Keratinocyte (primary cell): Measurements from ENCODE around the gene THRB. TPM values are rescaled to one million over a fixed set of nuclear protein-coding genes. Genes with fewer than 3 reads are reported as not detected.

Experiments used
- DNase-seq: peaks from one replicate; pipeline ENCODE4 v3.0.0-alpha.2; 2011; ENCODE audit warnings: low read depth, missing footprints, low spot score
- FAIRE-seq: peaks from 2 replicates; lab custom pipeline; 2011; peaks lifted over from hg19 to GRCh38; lab: Jason Lieb, UNC
- H2AFZ ChIP-seq: 2 replicates; pipeline ENCODE4 v1.6.0; 2012; ENCODE audit warnings: low read length, control low read depth, inconsistent platforms; ENCODE audit not compliant: control insufficient read depth
- H3K27ac ChIP-seq: 2 replicates; pipeline ENCODE4 v1.5.1; 2011; ENCODE audit warnings: low read length; ENCODE audit not compliant: control insufficient read depth, insufficient read depth
- H3K27me3 ChIP-seq: 3 replicates; pipeline ENCODE4 v1.6.0; 2011; ENCODE audit warnings: low read length; ENCODE audit not compliant: control insufficient read depth, insufficient read depth; ENCODE audit errors: extremely low read depth
- H3K36me3 ChIP-seq, 2 experiments: 2 replicates in 1 of 2; 3 replicates in 1 of 2; pipeline ENCODE4 v1.5.1; 2011; ENCODE audit warnings: low read length in 2 of 2, mild to moderate bottlenecking in 1 of 2; ENCODE audit not compliant: control insufficient read depth in 2 of 2, insufficient read depth in 2 of 2; ENCODE audit errors: extremely low read depth in 1 of 2
- H3K4me1 ChIP-seq: 3 replicates; pipeline ENCODE4 v1.5.1; 2011; ENCODE audit warnings: low read length; ENCODE audit not compliant: control insufficient read depth, insufficient read depth; ENCODE audit errors: extremely low read depth
- H3K4me2 ChIP-seq: 3 replicates; pipeline ENCODE4 v1.6.0; 2011; ENCODE audit warnings: low read depth, low read length; ENCODE audit not compliant: control insufficient read depth, insufficient read depth; ENCODE audit errors: extremely low read depth
- H3K4me3 ChIP-seq, 3 experiments: fragments of 200-600 bp in 1 of 3; sonication (generic) in 1 of 3; 2 replicates in 2 of 3; 3 replicates in 1 of 3; pipeline ENCODE4 v1.5.1; 2011 to 2016; ENCODE audit warnings: low read length in 3 of 3, mild to moderate bottlenecking in 3 of 3, control low read depth in 2 of 3, inconsistent platforms in 1 of 3, low read depth in 1 of 3, mixed read lengths in 1 of 3, mixed run types in 1 of 3, moderate library complexity in 1 of 3; ENCODE audit not compliant: control insufficient read depth in 2 of 3, insufficient read depth in 2 of 3; ENCODE audit errors: extremely low read depth in 1 of 3
- H3K79me2 ChIP-seq: 2 replicates; pipeline ENCODE4 v1.6.0; 2012; ENCODE audit warnings: low read length; ENCODE audit not compliant: control insufficient read depth, insufficient read depth
- H3K9ac ChIP-seq: 3 replicates; pipeline ENCODE4 v1.6.0; 2011; ENCODE audit warnings: low read length; ENCODE audit not compliant: control insufficient read depth, insufficient read depth; ENCODE audit errors: extremely low read depth
- H3K9me1 ChIP-seq: 3 replicates; pipeline ENCODE4 v1.6.0; 2011; ENCODE audit warnings: low read length; ENCODE audit not compliant: control insufficient read depth, insufficient read depth; ENCODE audit errors: extremely low read depth
- H3K9me3 ChIP-seq: 2 replicates; pipeline ENCODE4 v1.5.1; 2012; ENCODE audit warnings: low read depth, low read length; ENCODE audit not compliant: control insufficient read depth
- H4K20me1 ChIP-seq: 3 replicates; pipeline ENCODE4 v1.6.0; 2011; ENCODE audit warnings: low read length; ENCODE audit not compliant: control insufficient read depth, insufficient read depth; ENCODE audit errors: extremely low read depth
- CTCF ChIP-seq, 3 experiments: IDR thresholded peaks in 1 of 3; conservative IDR thresholded peaks in 1 of 3; optimal IDR thresholded peaks in 1 of 3; 2 replicates in 2 of 3; 3 replicates in 1 of 3; pipeline versions ENCODE3 to v1.5.1; 2011; ENCODE audit warnings: low read length in 3 of 3, mild to moderate bottlenecking in 3 of 3, moderate library complexity in 2 of 3, control low read depth in 1 of 3, inconsistent platforms in 1 of 3; ENCODE audit not compliant: insufficient read depth in 2 of 3; ENCODE audit errors: extremely low read depth in 1 of 3
- EZH2 ChIP-seq: IDR thresholded peaks from one replicate; pipeline ENCODE4 v1.6.1; 2012; ENCODE audit warnings: inconsistent platforms, mild to moderate bottlenecking, low read length, moderate library complexity
- dilution Hi-C: fragments of 300-500 bp; cut with MboI; formaldehyde crosslinking; loops from one replicate; pipeline ENCODE4 v1.7.0; 2020; ENCODE audit warnings: low sequenced_read_pairs; ENCODE audit not compliant: extremely low pct_ligation_motif_present
- polyA plus RNA-seq, 5 experiments: library from polyadenylated mRNA; depleted of rRNA in 3 of 5; stranded (reverse) in 3 of 5; stranded (forward) in 1 of 5; unstranded in 1 of 5; fragments of >200 nt; gene quantifications; 1 replicate in 1 of 5; 2 replicates in 3 of 5; 3 replicates in 1 of 5; pipeline versions ENCODE4 v1.2.1 to v1.2.3, GENCODE V29; 2011 to 2012; ENCODE audit warnings: missing spikeins in 2 of 5, low read depth in 1 of 5, low replicate concordance in 1 of 5

Gene THRB
- polyA plus RNA-seq, 1 donor (not counting 4 experiments of a cell fraction or from before 2014, with no cell fraction given) = 2.6 TPM

- Histone ChIP-seq H3K4me1 (peaks cover 16% of the 10 kb centered on the region), H2AFZ (no peak overlapping the region), H3K9me3 (no peaks in the 10 kb centered on the region), H3K27ac (no peak overlapping the region), H3K79me2 (no peaks in the 10 kb centered on the region), H3K9me1 (no peaks in the 10 kb centered on the region), H3K36me3 (no peaks in the 10 kb centered on the region), H4K20me1 (no peaks in the 10 kb centered on the region), H3K27me3 (peaks cover 6% of the 10 kb centered on the region), H3K4me2 (no peak overlapping the region), H3K9ac (no peak overlapping the region), H3K4me3 (no peak overlapping the region)
- dilution Hi-C loops = no loop called here
- FAIRE-seq (no peak), DNase-seq (no peak)
- no peak for TF ChIP-seq CTCF (optimal IDR thresholded peaks at IDR 0.05 in 1 of 3, IDR thresholded peaks at IDR 0.05 in 1 of 3, conservative IDR thresholded peaks at IDR 0.05 in 1 of 3; ENCODE audit: extremely low read depth in 1 of 3, insufficient read depth in 2 of 3, low read length in 3 of 3)
- TF ChIP-seq EZH2 = no peak
Measured at GRCh38 chr3:24523215-24523614, 28.6 kb upstream of the THRB start.

- Histone ChIP-seq H3K79me2 (no peaks in the 10 kb centered on the region), H3K27me3 (peaks cover 6% of the 10 kb centered on the region), H3K4me1 (peaks cover 16% of the 10 kb centered on the region), H3K36me3 (no peaks in the 10 kb centered on the region), H4K20me1 (no peaks in the 10 kb centered on the region), H3K27ac (no peak overlapping the region), H3K9me1 (no peaks in the 10 kb centered on the region), H3K4me3 (peak overlapping the region in 2 of 3 experiments; percentile 49 to 56), H3K9ac (peak overlapping the region; percentile 71), H3K9me3 (no peaks in the 10 kb centered on the region), H3K4me2 (peak overlapping the region; percentile 81), H2AFZ (peak overlapping the region; percentile 71)
- dilution Hi-C loops = no loop called here
- TF ChIP-seq CTCF (optimal IDR thresholded peaks at IDR 0.05 in 1 of 3, IDR thresholded peaks at IDR 0.05 in 1 of 3, conservative IDR thresholded peaks at IDR 0.05 in 1 of 3; ENCODE audit: extremely low read depth in 1 of 3, insufficient read depth in 2 of 3, low read length in 3 of 3) (no peak), EZH2 (no peak)
- DNase-seq (no peak), FAIRE-seq (no peak)
Measured at GRCh38 chr3:24522146-24522579, 27.5 kb upstream of the THRB start.
